ACHN (cell line): ENCODE results near the gene ERAL1.
"Not testable (repeated sequence)": the region's sequence is repeated elsewhere in the genome, so short reads cannot be mapped to it uniquely, and the experiment has no call there.

Source experiments
- DNase-seq: peaks from one replicate; pipeline ENCODE4 v3.0.0-alpha.2; 2015
- in situ Hi-C: cut with HindIII; loops from 2 replicates; pipeline ENCODE4 v1.10.0; 2017; ENCODE audit warnings: low sequenced_read_pairs, low pct_ligation_motif_present, low pct_unique_long_range_greater_than_20kb

ERAL1 gene

GRCh38 chr17:28854457-28855335 is at the start of gene ERAL1:
Gene ERAL1 (plus strand): TSS chr17:28855016. CDS start chr17:28855035, 19 bp downstream.
- peak; percentile 89 for DNase-seq
- in situ Hi-C loops, result no loop called here

GRCh38 chr17:28807925-28808634 is 46.7 kb upstream of the ERAL1 start:
- in situ Hi-C loops, result no loop called here
- peak; percentile 48 for DNase-seq

- no peak for DNase-seq
- in situ Hi-C loops, result no loop called here
Measured at GRCh38 chr17:28810437-28810836, 44.4 kb upstream of the ERAL1 start.

GRCh38 chr17:28811651-28812090 is 43.1 kb upstream of the ERAL1 start:
- in situ Hi-C loops, result no loop called here
- DNase-seq, result peak; percentile 89

- in situ Hi-C loops, result no loop called here
- DNase-seq, result peak; percentile 98
Measured at GRCh38 chr17:28812091-28812747, 42.6 kb upstream of the ERAL1 start.

- in situ Hi-C loops, result no loop called here
- peak; percentile 56 for DNase-seq
Measured at GRCh38 chr17:28812748-28813377, 42.0 kb upstream of the ERAL1 start.

- in situ Hi-C loops, result no loop called here
- DNase-seq, result no peak
Measured at GRCh38 chr17:28816540-28816939, 38.3 kb upstream of the ERAL1 start.

- in situ Hi-C loops, result no loop called here
- DNase-seq, result no peak
Measured at GRCh38 chr17:28818819-28819221, 36.0 kb upstream of the ERAL1 start.

- no peak for DNase-seq
- in situ Hi-C loops, result no loop called here
Measured at GRCh38 chr17:28819582-28819981, 35.2 kb upstream of the ERAL1 start.

GRCh38 chr17:28827672-28828071 is 27.1 kb upstream of the ERAL1 start:
- DNase-seq, result no peak
- in situ Hi-C loops, result no loop called here

- no peak for DNase-seq
- in situ Hi-C loops, result no loop called here
Measured at GRCh38 chr17:28828294-28829040, 26.3 kb upstream of the ERAL1 start.

- DNase-seq, result no peak
- in situ Hi-C loops, result loop anchor here (5.0 kb wide), 1 partner anchor 33 kb away; no protein-coding TSS in a partner anchor
Measured at GRCh38 chr17:28834420-28834819, 20.4 kb upstream of the ERAL1 start.

GRCh38 chr17:28836541-28836940 is 18.3 kb upstream of the ERAL1 start:
- DNase-seq, in situ Hi-C loops: not testable (repeated sequence)

GRCh38 chr17:28839221-28839620 is 15.6 kb upstream of the ERAL1 start:
- DNase-seq, result no peak
- in situ Hi-C loops, result no loop called here

GRCh38 chr17:28841901-28842281 is 12.9 kb upstream of the ERAL1 start:
- in situ Hi-C loops, result no loop called here
- no peak for DNase-seq

- DNase-seq, result peak; percentile 86
- in situ Hi-C loops, result no loop called here
Measured at GRCh38 chr17:28842282-28843012, 12.4 kb upstream of the ERAL1 start, which contains the start of gene FAM222B. Gene FAM222B (minus strand): TSS chr17:28842790. CDS start chr17:28766667, 76,123 bp downstream.

GRCh38 chr17:28843816-28844148 is 11.0 kb upstream of the ERAL1 start:
- in situ Hi-C loops, result no loop called here
- DNase-seq, result no peak
